ENCODE results near the gene BMERB1.

DNA sequence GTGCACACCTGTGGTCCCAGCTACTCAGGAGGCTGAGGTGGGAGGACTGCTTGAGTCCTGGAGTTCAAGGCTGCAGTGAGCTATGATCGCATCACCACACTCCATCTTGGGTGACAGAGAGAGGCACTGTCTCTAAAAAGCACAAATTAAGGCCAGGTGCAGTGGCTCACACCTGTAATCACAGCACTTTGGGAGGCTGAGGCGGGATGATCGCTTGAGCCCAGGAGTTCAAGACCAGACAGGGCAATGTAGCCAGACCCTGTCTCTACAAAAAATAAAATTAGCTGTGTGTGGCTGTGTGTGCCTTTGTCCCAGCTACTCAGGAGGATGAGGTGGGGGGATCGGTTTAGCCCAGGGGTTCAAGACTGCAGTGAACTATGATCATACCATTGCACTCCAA, 81.6 kb downstream of the BMERB1 start:
- TF ChIP-seq JUNB (IDR thresholded peaks at IDR 0.05; ENCODE audit: unreplicated experiment) (no peak), EZH2 (IDR thresholded peaks at IDR 0.05; ENCODE audit: low read depth, unreplicated experiment) (no peak), POLR2AphosphoS5 (IDR thresholded peaks at IDR 0.05; ENCODE audit: low read depth) (no peak)
- TF ChIP-seq, protein P1, sequence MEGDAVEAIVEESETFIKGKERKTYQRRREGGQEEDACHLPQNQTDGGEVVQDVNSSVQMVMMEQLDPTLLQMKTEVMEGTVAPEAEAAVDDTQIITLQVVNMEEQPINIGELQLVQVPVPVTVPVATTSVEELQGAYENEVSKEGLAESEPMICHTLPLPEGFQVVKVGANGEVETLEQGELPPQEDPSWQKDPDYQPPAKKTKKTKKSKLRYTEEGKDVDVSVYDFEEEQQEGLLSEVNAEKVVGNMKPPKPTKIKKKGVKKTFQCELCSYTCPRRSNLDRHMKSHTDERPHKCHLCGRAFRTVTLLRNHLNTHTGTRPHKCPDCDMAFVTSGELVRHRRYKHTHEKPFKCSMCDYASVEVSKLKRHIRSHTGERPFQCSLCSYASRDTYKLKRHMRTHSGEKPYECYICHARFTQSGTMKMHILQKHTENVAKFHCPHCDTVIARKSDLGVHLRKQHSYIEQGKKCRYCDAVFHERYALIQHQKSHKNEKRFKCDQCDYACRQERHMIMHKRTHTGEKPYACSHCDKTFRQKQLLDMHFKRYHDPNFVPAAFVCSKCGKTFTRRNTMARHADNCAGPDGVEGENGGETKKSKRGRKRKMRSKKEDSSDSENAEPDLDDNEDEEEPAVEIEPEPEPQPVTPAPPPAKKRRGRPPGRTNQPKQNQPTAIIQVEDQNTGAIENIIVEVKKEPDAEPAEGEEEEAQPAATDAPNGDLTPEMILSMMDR (conservative IDR thresholded peaks at IDR 0.05; ENCODE audit: low read depth in 2 of 2) = no peak
- TF ChIP-seq, protein P2, sequence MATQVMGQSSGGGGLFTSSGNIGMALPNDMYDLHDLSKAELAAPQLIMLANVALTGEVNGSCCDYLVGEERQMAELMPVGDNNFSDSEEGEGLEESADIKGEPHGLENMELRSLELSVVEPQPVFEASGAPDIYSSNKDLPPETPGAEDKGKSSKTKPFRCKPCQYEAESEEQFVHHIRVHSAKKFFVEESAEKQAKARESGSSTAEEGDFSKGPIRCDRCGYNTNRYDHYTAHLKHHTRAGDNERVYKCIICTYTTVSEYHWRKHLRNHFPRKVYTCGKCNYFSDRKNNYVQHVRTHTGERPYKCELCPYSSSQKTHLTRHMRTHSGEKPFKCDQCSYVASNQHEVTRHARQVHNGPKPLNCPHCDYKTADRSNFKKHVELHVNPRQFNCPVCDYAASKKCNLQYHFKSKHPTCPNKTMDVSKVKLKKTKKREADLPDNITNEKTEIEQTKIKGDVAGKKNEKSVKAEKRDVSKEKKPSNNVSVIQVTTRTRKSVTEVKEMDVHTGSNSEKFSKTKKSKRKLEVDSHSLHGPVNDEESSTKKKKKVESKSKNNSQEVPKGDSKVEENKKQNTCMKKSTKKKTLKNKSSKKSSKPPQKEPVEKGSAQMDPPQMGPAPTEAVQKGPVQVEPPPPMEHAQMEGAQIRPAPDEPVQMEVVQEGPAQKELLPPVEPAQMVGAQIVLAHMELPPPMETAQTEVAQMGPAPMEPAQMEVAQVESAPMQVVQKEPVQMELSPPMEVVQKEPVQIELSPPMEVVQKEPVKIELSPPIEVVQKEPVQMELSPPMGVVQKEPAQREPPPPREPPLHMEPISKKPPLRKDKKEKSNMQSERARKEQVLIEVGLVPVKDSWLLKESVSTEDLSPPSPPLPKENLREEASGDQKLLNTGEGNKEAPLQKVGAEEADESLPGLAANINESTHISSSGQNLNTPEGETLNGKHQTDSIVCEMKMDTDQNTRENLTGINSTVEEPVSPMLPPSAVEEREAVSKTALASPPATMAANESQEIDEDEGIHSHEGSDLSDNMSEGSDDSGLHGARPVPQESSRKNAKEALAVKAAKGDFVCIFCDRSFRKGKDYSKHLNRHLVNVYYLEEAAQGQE (IDR thresholded peaks at IDR 0.05; ENCODE audit: unreplicated experiment) = no peak
